VCaP (cell line): ENCODE measurements around the gene SERINC5.
"Not testable (repeated sequence)": the region's sequence is repeated elsewhere in the genome, so short reads cannot be mapped to it uniquely, and the experiment has no call there.

Experiments used
- H3K27ac ChIP-seq: fragments of 450-650 bp; 2 replicates; pipeline ENCODE4 v1.5.1; 2017
- TF ChIP-seq, protein P1 (sequence below): fragments of 450-650 bp; conservative IDR thresholded peaks from 2 replicates; pipeline ENCODE4 v1.5.1; 2017; ENCODE audit warnings: mild to moderate bottlenecking, moderate library complexity

Gene SERINC5

GRCh38 chr5:80141147-80141671, 114.6 kb downstream of the SERINC5 start:
- H3K27ac ChIP-seq = no peak overlapping the region
- TF ChIP-seq, protein P1, sequence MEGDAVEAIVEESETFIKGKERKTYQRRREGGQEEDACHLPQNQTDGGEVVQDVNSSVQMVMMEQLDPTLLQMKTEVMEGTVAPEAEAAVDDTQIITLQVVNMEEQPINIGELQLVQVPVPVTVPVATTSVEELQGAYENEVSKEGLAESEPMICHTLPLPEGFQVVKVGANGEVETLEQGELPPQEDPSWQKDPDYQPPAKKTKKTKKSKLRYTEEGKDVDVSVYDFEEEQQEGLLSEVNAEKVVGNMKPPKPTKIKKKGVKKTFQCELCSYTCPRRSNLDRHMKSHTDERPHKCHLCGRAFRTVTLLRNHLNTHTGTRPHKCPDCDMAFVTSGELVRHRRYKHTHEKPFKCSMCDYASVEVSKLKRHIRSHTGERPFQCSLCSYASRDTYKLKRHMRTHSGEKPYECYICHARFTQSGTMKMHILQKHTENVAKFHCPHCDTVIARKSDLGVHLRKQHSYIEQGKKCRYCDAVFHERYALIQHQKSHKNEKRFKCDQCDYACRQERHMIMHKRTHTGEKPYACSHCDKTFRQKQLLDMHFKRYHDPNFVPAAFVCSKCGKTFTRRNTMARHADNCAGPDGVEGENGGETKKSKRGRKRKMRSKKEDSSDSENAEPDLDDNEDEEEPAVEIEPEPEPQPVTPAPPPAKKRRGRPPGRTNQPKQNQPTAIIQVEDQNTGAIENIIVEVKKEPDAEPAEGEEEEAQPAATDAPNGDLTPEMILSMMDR = no peak

DNA sequence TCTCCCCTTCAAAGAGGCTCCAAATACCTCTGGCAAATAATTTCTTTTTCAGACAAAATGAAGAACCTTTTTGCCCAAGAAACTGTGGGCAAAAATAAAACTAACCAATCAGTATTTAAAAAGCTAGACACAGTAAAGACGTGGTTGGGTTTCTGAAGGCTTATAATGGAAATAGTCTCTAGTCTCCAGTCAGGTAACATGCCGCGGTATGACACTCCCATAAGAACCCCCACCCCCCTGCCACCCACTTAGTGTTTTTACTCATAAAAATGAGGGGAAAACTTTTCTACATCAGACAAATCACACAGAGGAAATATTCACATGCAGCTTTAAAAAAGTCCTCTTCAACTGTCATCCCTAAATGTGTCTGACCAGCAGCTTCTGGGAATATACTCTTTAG, 115.4 kb downstream of the SERINC5 start:
- TF ChIP-seq, protein P1 = no peak
- H3K27ac ChIP-seq = no peak overlapping the region

GRCh38 chr5:80139466-80139972, 116.3 kb downstream of the SERINC5 start:
- H3K27ac ChIP-seq = no peak overlapping the region
- TF ChIP-seq, protein P1 = no peak

- TF ChIP-seq, protein P1 = no peak
- H3K27ac ChIP-seq = no peak overlapping the region
These were observed 117.4 kb downstream of the SERINC5 start for GRCh38 chr5:80138486-80138885.

DNA sequence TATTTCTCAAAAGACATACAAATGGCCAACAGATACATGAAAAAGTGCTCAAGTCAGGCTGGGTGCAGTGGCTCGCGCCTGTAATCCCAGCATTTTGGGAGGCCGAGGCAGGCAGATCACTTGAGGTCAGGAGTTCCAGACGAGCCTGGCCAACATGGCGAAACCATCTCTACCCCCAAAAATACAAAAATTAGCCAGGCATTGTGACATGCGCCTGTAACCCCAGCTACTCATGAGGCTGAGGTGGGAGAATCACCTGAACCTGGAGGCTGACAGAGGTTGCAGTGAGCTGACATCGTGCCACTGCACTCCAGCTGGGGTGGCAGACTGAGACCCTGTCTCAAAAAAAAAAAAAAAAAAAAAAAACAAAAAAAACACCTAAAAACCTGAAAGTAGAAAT, 119.0 kb downstream of the SERINC5 start:
- not testable (repeated sequence) for H3K27ac ChIP-seq

DNA sequence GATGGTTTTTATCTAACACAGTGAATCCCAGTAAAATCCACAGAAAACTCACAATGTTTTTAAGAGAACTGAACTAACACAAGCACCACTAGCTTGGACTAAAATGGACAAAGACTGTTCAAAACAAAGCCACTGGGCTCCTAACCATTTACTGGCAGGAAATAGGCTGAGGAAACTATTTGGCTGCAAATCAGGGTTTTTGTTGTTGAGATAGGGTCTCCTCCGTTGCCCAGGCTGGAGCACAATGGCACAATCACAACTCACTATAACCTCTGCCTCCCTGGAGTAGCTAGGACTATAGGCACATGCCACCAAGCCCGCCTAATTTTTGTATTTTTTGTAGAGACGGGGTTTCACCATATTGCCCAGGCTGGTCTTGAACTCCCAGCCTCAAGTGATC, 121.0 kb downstream of the SERINC5 start:
- TF ChIP-seq, protein P1 = no peak
- H3K27ac ChIP-seq = no peak overlapping the region

DNA sequence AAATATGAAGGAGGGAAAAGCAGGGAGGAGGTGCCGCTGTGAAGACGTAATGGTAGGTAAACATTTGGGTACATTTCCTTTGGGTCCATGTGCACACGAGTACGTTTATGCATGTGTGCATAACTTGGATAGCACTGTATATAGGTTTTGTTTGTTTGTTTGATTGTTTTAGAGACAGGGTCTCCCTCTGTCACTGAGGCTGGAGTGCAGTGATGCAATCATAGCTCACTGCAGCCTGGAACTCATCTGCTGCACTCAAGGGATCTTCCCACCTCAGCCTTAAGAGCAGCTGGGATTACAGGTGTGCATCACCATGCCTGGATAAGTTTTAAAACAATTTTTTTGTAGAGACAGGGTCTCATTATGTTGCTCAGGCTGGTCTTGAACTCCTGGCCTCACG, 126.7 kb downstream of the SERINC5 start:
- no peak overlapping the region for H3K27ac ChIP-seq
- TF ChIP-seq, protein P1 = no peak

DNA sequence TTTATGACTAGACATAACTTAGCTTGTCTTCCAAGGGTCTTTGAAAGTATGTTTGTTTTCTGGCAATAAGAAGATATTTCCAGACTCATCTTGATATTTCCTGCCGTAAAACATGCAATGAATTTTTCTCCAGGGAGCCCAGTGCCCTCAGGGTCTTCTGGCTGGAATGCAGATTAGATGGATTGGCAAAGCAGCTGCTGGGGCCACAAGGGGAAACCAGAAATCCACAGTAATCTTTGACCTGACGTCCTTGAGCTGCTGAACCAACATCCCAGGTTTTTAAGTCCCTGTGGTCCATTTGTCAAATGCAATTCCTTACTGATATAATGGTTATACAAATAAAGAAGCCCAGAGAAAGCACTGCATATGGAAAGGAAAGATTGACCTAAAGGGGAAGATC, 127.7 kb downstream of the SERINC5 start:
- TF ChIP-seq, protein P1 = no peak
- no peak overlapping the region for H3K27ac ChIP-seq
